ENCODE measurements around the gene ANKRD2.
A peak's percentile ranks its signal among the peaks of the same experiment; 100 is the strongest.

Gene ANKRD2

GRCh38 chr10:97538411-97538810, 34.2 kb upstream of the ANKRD2 start:
- no peak for DNase-seq (ENCODE audit: low spot score)
- H3K27ac ChIP-seq: peak overlapping the region; percentile 98
- TF ChIP-seq, protein P1, sequence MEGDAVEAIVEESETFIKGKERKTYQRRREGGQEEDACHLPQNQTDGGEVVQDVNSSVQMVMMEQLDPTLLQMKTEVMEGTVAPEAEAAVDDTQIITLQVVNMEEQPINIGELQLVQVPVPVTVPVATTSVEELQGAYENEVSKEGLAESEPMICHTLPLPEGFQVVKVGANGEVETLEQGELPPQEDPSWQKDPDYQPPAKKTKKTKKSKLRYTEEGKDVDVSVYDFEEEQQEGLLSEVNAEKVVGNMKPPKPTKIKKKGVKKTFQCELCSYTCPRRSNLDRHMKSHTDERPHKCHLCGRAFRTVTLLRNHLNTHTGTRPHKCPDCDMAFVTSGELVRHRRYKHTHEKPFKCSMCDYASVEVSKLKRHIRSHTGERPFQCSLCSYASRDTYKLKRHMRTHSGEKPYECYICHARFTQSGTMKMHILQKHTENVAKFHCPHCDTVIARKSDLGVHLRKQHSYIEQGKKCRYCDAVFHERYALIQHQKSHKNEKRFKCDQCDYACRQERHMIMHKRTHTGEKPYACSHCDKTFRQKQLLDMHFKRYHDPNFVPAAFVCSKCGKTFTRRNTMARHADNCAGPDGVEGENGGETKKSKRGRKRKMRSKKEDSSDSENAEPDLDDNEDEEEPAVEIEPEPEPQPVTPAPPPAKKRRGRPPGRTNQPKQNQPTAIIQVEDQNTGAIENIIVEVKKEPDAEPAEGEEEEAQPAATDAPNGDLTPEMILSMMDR (conservative IDR thresholded peaks at IDR 0.05; ENCODE audit: low read depth): no peak
- ChIA-PET CTCF (interaction anchor here (0.6 to 0.8 kb wide), 2 partner anchors 16 to 70 kb away, joined by 3 to 6 read pairs; no protein-coding TSS in a partner anchor), POLR2A (ENCODE audit: low non-redundant PET) (interaction anchor here (0.7 kb wide), 1 partner anchor 41 kb away, joined by 3 read pairs; no protein-coding TSS in a partner anchor)

GRCh38 chr10:97538839-97539238, 33.7 kb upstream of the ANKRD2 start:
- H3K27ac ChIP-seq: peak overlapping the region; percentile 98
- TF ChIP-seq, protein P1 (conservative IDR thresholded peaks at IDR 0.05; ENCODE audit: low read depth): no peak

GRCh38 chr10:97539523-97540200, 32.9 kb upstream of the ANKRD2 start:
- CTCF ChIA-PET: interaction anchor here (0.5 to 1.3 kb wide), 6 partner anchors 14 to 188 kb away, joined by 3 to 4 read pairs (median 3); no protein-coding TSS in a partner anchor
- POLR2A ChIA-PET (ENCODE audit: low non-redundant PET): interaction anchor here (0.6 kb wide), 1 partner anchor 41 kb away, joined by 6 read pairs; the partner anchor contains the start of gene UBTD1
- TF ChIP-seq, protein P1 (conservative IDR thresholded peaks at IDR 0.05; ENCODE audit: low read depth): no peak
- H3K27ac ChIP-seq: peak overlapping the region; percentile 98
- no peak for DNase-seq (ENCODE audit: low spot score)

More at GRCh38 chr10:97538839-97539238, 33.7 kb upstream of the ANKRD2 start:
- no peak for DNase-seq (ENCODE audit: low spot score)
- ChIA-PET POLR2A (ENCODE audit: low non-redundant PET) (interaction anchor here (0.6 kb wide), 1 partner anchor 40 kb away, joined by 6 read pairs; the partner anchor contains the start of gene UBTD1), CTCF (interaction anchor here (0.6 to 0.9 kb wide), 3 partner anchors 15 to 74 kb away, joined by 3 to 6 read pairs (median 3); no protein-coding TSS in a partner anchor)

DNA sequence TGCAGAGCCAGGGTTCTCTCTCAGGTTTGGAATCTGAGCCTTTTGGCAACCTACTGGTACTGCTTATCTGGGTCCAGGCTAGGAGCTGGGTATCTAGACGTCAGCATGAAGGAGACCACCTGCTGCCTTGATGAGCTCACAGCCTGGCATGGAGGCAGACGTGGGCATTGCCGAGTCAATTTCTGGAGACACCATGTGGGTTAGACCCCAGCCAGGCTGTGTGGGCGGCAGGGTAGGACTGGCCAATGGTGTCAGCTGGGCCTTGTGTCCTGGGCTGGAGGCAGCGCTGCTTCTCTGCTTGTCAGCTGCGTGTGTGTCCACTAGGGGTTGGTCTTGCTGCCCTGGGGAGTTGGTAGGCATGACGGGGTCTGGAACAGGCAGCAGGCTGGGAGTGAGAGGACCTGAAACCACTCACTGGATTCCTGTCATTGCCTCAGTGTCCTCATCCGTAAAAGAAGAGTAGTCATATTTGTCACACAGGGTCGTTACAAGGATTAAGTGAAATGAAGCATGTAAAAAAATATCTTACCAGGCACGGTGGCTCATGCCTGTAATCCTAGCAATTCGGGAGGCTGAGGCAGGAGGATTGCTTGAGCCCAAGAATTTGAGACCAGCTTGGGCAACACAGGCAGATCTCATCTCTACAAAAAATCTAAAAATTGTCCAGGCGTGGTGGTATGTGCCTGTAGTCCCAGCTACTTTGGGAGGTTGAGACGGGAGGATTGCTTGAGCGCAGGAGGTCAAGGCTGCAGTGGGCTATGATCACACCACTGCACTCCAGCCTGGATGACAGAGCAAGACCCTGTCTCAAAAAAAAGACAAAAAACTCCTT, 31.7 kb upstream of the ANKRD2 start:
- ChIA-PET POLR2A (ENCODE audit: low non-redundant PET) (interaction anchor here (0.6 kb wide), 1 partner anchor 1298 kb away, joined by 4 read pairs; no protein-coding TSS in a partner anchor), CTCF (interaction anchor here (0.5 to 1.3 kb wide), 4 partner anchors 11 to 77 kb away, joined by 3 to 9 read pairs (median 4); no protein-coding TSS in a partner anchor)
- DNase-seq (ENCODE audit: low spot score): no peak
- H3K27ac ChIP-seq: peak overlapping the region; percentile 98
- TF ChIP-seq, protein P1 (conservative IDR thresholded peaks at IDR 0.05; ENCODE audit: low read depth): no peak

DNA sequence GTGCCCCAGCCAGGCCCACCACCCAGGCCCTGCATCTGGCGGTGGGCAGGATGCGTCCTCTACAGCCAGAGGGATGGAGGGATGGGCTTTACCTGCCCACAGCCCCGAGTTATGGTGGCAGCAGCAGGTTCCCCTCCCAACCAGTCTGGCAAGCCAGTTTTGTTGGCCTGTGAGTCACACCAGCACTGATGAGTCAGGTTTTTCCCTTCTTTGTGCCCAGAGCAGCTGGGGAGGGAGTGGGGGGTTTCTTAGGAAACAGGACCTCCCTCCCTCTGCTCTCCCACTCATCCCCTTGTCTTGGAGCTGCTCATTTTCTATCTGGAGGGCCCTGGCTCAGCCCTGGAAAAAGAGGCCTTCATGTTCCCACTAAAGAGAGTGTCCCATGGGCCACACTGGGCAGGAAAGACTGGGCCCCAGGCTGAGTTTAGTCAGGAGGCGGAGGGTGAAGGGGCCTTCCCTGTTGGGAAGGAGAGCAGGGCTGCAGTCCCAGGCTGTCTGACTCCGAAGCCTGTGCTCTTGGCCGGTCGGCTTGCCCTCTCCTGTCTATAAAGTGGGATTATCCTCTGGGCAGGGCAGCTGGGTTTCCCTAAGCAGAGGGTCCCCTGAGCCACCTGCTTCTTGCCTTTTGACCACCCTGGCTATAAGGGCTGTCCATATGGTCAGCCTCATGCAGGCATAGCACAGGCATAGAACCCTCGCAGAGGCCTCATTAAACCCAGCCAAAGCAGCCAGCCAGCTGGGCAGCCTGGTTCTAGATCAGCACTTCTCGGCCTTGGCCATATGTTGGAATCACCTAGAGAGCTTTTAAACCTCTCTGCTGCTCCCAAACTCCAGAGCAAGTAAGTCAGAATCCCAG, 30.2 kb upstream of the ANKRD2 start:
- H3K27ac ChIP-seq: peak overlapping the region; percentile 98
- TF ChIP-seq, protein P1 (conservative IDR thresholded peaks at IDR 0.05; ENCODE audit: low read depth): no peak
- POLR2A ChIA-PET (ENCODE audit: low non-redundant PET): interaction anchor here (0.5 to 0.6 kb wide), 4 partner anchors 10 to 194 kb away, joined by 3 to 4 read pairs (median 3); partner anchors contain the start of gene ZFYVE27
- DNase-seq (ENCODE audit: low spot score): peak; percentile 94
- CTCF ChIA-PET: interaction anchor here (0.7 to 2.2 kb wide), 4 partner anchors 12 to 78 kb away, joined by 3 to 7 read pairs (median 4); no protein-coding TSS in a partner anchor
